Measurements from ENCODE around the gene MYO1E.

The MYO1E gene

GRCh38 chr15:59367022-59367451 lies 5.6 kb downstream of the MYO1E start:
- no peaks in the 10 kb centered on the region; the same call in 1 of the 2 replicates for H3K36me3 ChIP-seq (ENCODE audit: control insufficient read depth, insufficient read depth, low read length)
- no peak for TF ChIP-seq CTCF (IDR thresholded peaks at IDR 0.05; ENCODE audit: insufficient read depth, low read length, poor library complexity, severe bottlenecking)
- no peak for DNase-seq (ENCODE audit: extremely low read depth, insufficient read length)
- no peaks in the 10 kb centered on the region for H3K27me3 ChIP-seq (replicated peaks; ENCODE audit: control insufficient read depth, insufficient read depth, low read length)
- H3K4me3 ChIP-seq (replicated peaks; ENCODE audit: low read depth, low read length): no peak overlapping the region

GRCh38 chr15:59366333-59367021 lies 6.2 kb downstream of the MYO1E start:
- DNase-seq (ENCODE audit: extremely low read depth, insufficient read length): no peak
- H3K27me3 ChIP-seq (replicated peaks; ENCODE audit: control insufficient read depth, insufficient read depth, low read length): no peaks in the 10 kb centered on the region
- no peak overlapping the region for H3K4me3 ChIP-seq (replicated peaks; ENCODE audit: low read depth, low read length)
- H3K36me3 ChIP-seq (ENCODE audit: control insufficient read depth, insufficient read depth, low read length): no peaks in the 10 kb centered on the region; the same call in 1 of the 2 replicates
- TF ChIP-seq CTCF (IDR thresholded peaks at IDR 0.05; ENCODE audit: insufficient read depth, low read length, poor library complexity, severe bottlenecking): no peak

GRCh38 chr15:59364248-59364647 lies 8.4 kb downstream of the MYO1E start:
- no peaks in the 10 kb centered on the region for H3K27me3 ChIP-seq (replicated peaks; ENCODE audit: control insufficient read depth, insufficient read depth, low read length)
- H3K4me3 ChIP-seq (replicated peaks; ENCODE audit: low read depth, low read length): no peak overlapping the region
- H3K36me3 ChIP-seq (ENCODE audit: control insufficient read depth, insufficient read depth, low read length): no peaks in the 10 kb centered on the region; the same call in 1 of the 2 replicates
- no peak for TF ChIP-seq CTCF (IDR thresholded peaks at IDR 0.05; ENCODE audit: insufficient read depth, low read length, poor library complexity, severe bottlenecking)
- DNase-seq (ENCODE audit: extremely low read depth, insufficient read length): no peak

- no peak for DNase-seq (ENCODE audit: extremely low read depth, insufficient read length)
- TF ChIP-seq CTCF (IDR thresholded peaks at IDR 0.05; ENCODE audit: insufficient read depth, low read length, poor library complexity, severe bottlenecking): no peak
- Histone ChIP-seq H3K36me3 (ENCODE audit: control insufficient read depth, insufficient read depth, low read length) (no peaks in the 10 kb centered on the region; the same call in 1 of the 2 replicates), H3K27me3 (replicated peaks; ENCODE audit: control insufficient read depth, insufficient read depth, low read length) (no peaks in the 10 kb centered on the region), H3K4me3 (replicated peaks; ENCODE audit: low read depth, low read length) (no peak overlapping the region)
These were observed 10.3 kb downstream of the MYO1E start for GRCh38 chr15:59362331-59362730.

- Histone ChIP-seq H3K36me3 (ENCODE audit: control insufficient read depth, insufficient read depth, low read length) (no peaks in the 10 kb centered on the region), H3K27me3 (replicated peaks; ENCODE audit: control insufficient read depth, insufficient read depth, low read length) (no peaks in the 10 kb centered on the region)
These were observed 11.8 kb downstream of the MYO1E start for GRCh38 chr15:59360896-59361295.

More at GRCh38 chr15:59360896-59361295, 11.8 kb downstream of the MYO1E start:
- no peak for TF ChIP-seq CTCF (IDR thresholded peaks at IDR 0.05; ENCODE audit: insufficient read depth, low read length, poor library complexity, severe bottlenecking)
- DNase-seq (ENCODE audit: extremely low read depth, insufficient read length): no peak
- no peak overlapping the region for H3K4me3 ChIP-seq (replicated peaks; ENCODE audit: low read depth, low read length)
